SK-N-MC (cell line): Measurements from ENCODE around the gene ZDHHC11B.

Experiments
- EZH2 ChIP-seq: fragments of 200-600 bp; sonication (generic); IDR thresholded peaks from one replicate; pipeline ENCODE4 v1.6.1; 2017; ENCODE audit warnings: antibody characterized with exemption
- FOXP2 ChIP-seq: optimal IDR thresholded peaks from 2 replicates; pipeline ENCODE3; 2011; ENCODE audit warnings: mild to moderate bottlenecking, moderate library complexity; ENCODE audit not compliant: insufficient read depth; ENCODE audit errors: extremely low read length, control extremely low read depth
- POLR2AphosphoS5 ChIP-seq: IDR thresholded peaks from 2 replicates; pipeline ENCODE4 v1.6.1; 2012; ENCODE audit warnings: mild to moderate bottlenecking, low read depth, low read length, borderline replicate concordance

GRCh38 chr5:761854-762710 lies 22.4 kb downstream of the ZDHHC11B start:
- no peak for TF ChIP-seq EZH2
- TF ChIP-seq POLR2AphosphoS5, result no peak
- TF ChIP-seq FOXP2, result no peak
